H1 (cell line): Measurements from ENCODE around the gene RTKN. TPM values are rescaled to one million over a fixed set of nuclear protein-coding genes. Genes with fewer than 3 reads are reported as not detected.

ENCODE experiments used
- ATF2 ChIP-seq: IDR thresholded peaks from 2 replicates; pipeline ENCODE4 v1.6.1; 2012; ENCODE audit warnings: low read length, inconsistent platforms
- CTCF ChIP-seq, 3 experiments: IDR thresholded peaks; 1 replicate in 2 of 3; 2 replicates in 1 of 3; pipeline versions ENCODE4 v1.5.1 to v1.6.1; 2011; ENCODE audit warnings: low read length in 3 of 3, mild to moderate bottlenecking in 3 of 3, inconsistent platforms in 2 of 3, low read depth in 1 of 3, moderate library complexity in 1 of 3; ENCODE audit not compliant: insufficient read depth in 1 of 3; ENCODE audit errors: control extremely low read depth in 1 of 3
- GABPA ChIP-seq: IDR thresholded peaks from 2 replicates; pipeline ENCODE4 v1.6.1; 2011; ENCODE audit warnings: mild to moderate bottlenecking, low read length, moderate library complexity, borderline replicate concordance; ENCODE audit not compliant: insufficient read depth
- RXRA ChIP-seq: IDR thresholded peaks from 2 replicates; pipeline ENCODE4 v1.6.1; 2011; ENCODE audit warnings: low read depth, mild to moderate bottlenecking, low read length, moderate library complexity; ENCODE audit not compliant: insufficient read depth
- SP4 ChIP-seq: IDR thresholded peaks from 2 replicates; pipeline ENCODE4 v1.6.1; 2012; ENCODE audit warnings: low read length, inconsistent platforms
- TCF12 ChIP-seq: IDR thresholded peaks from 2 replicates; pipeline ENCODE4 v1.6.1; 2011; ENCODE audit warnings: low read depth, mild to moderate bottlenecking, low read length
- TEAD4 ChIP-seq: IDR thresholded peaks from 2 replicates; pipeline ENCODE4 v1.6.1; 2012; ENCODE audit warnings: low read depth, low read length, inconsistent platforms, mixed read lengths
- polyA plus RNA-seq, 7 experiments: library from polyadenylated mRNA; depleted of rRNA in 3 of 7; stranded (reverse) in 5 of 7; unstranded in 2 of 7; fragments of >200 nt in 5 of 7; fragments of 200-250 nt in 2 of 7; gene quantifications; 1 replicate in 5 of 7; 2 replicates in 1 of 7; 4 replicates in 1 of 7; pipeline versions ENCODE4 v1.2.1 to v1.2.3, GENCODE V29; 2011 to 2013; ENCODE audit warnings: missing spikeins in 2 of 7, mixed read lengths in 2 of 7
- total RNA-seq: library from RNA; stranded (reverse); fragmentation: NEBNext Ultra II Directional; extraction: Animal tissue kit (Norgen Biotek cat#: 25700); gene quantifications from 2 replicates; pipeline ENCODE4 v1.2.1, GENCODE V29; 2021

The RTKN gene
- total and polyA plus RNA-seq, 2 of the 8 experiments (the other 6 are each of a cell fraction or from before 2014, with no cell fraction given) = 40.2 to 54.1 TPM

- TF ChIP-seq CTCF (IDR thresholded peaks at IDR 0.05; ENCODE audit: control extremely low read depth in 1 of 3, insufficient read depth in 1 of 3, low read depth in 1 of 3, low read length in 3 of 3) (peak in 2 of 3 experiments; percentile 12 to 18; a peak in 2 of 4 replicates), TCF12 (0 out of 2 replicates have a peak, but pooled peaks have one; percentile 13), ATF2 (0 out of 2 replicates have a peak, but pooled peaks have one; percentile 55), RXRA (no peak), TEAD4 (peak; percentile 56; the same call in 1 of the 2 replicates), GABPA (no peak), SP4 (peak; percentile 77; the same call in 1 of the 2 replicates)
These were observed 1.2 kb downstream of the RTKN start (continued) for GRCh38 chr2:74440378-74441169.
